ENCODE measurements around the gene CCR1. TPM values are rescaled to one million over a fixed set of nuclear protein-coding genes. Genes with fewer than 3 reads are reported as not detected.
"Not testable (repeated sequence)": the region's sequence is repeated elsewhere in the genome, so short reads cannot be mapped to it uniquely, and the experiment has no call there.

The CCR1 gene
- total RNA-seq, 1 donor from 2014 or later = 0.20 TPM

DNA sequence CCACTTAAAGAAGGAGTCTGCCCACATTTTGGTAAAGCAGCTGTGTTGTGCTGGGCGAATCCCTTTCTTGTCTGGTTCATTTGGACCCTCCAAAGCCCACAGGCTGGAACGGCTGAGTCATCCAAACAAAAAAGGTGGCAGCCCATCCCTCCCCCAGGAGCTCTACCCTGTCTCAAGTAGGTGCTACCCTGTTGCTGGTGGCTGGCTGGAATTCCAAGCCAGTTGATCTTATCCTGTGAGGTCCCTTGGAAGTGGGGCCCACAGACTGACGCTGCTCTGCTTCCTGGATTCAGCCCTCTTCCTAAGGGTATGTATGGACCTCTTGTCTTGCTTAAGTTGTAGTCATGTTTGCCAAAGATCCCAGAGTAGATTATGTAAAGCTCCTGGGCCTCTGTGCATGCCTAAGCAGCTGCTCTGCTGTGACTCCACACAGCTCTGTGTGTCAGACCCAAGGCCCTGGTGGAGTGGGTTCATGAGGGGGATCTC is 44.5 kb downstream of the CCR1 start:
- DNase-seq (ENCODE audit: low read depth) = no peak
- Histone ChIP-seq H3K9ac (ENCODE audit: low read length) (no peak overlapping the region), H3K4me1 (ENCODE audit: insufficient read depth, low read length) (no peaks in the 10 kb centered on the region), H3K4me3 (ENCODE audit: insufficient read depth, low read depth, low read length) (no peak overlapping the region), H3K36me3 (ENCODE audit: insufficient read depth, low read length) (no peaks in the 10 kb centered on the region), H3K79me2 (ENCODE audit: insufficient read depth, low read length) (no peaks in the 10 kb centered on the region), H3K4me2 (ENCODE audit: low read length) (no peak overlapping the region), H3K27me3 (ENCODE audit: insufficient read depth, low read length) (peaks cover 2% of the 10 kb centered on the region), H3K27ac (ENCODE audit: low read depth, low read length) (no peak overlapping the region), H4K20me1 (ENCODE audit: insufficient read depth, low read length) (no peaks in the 10 kb centered on the region), H2AFZ (ENCODE audit: low read depth, low read length) (no peak overlapping the region), H3K9me3 (ENCODE audit: insufficient read depth, low read depth, low read length) (no peaks in the 10 kb centered on the region)
- Mint-ChIP-seq H3K36me3 (ENCODE audit: low read depth, unreplicated experiment) (peaks cover 3% of the 10 kb centered on the region), H3K9me3 (ENCODE audit: unreplicated experiment) (peaks cover 18% of the 10 kb centered on the region), H3K4me3 (ENCODE audit: unreplicated experiment) (no peak overlapping the region), H3K4me1 (ENCODE audit: low read depth, unreplicated experiment) (peaks cover 10% of the 10 kb centered on the region), H3K27me3 (ENCODE audit: low read depth, unreplicated experiment) (no peaks in the 10 kb centered on the region), H3K27ac (ENCODE audit: unreplicated experiment) (peak overlapping the region; percentile 50)
- no peak for FAIRE-seq
- TF ChIP-seq, protein P1, sequence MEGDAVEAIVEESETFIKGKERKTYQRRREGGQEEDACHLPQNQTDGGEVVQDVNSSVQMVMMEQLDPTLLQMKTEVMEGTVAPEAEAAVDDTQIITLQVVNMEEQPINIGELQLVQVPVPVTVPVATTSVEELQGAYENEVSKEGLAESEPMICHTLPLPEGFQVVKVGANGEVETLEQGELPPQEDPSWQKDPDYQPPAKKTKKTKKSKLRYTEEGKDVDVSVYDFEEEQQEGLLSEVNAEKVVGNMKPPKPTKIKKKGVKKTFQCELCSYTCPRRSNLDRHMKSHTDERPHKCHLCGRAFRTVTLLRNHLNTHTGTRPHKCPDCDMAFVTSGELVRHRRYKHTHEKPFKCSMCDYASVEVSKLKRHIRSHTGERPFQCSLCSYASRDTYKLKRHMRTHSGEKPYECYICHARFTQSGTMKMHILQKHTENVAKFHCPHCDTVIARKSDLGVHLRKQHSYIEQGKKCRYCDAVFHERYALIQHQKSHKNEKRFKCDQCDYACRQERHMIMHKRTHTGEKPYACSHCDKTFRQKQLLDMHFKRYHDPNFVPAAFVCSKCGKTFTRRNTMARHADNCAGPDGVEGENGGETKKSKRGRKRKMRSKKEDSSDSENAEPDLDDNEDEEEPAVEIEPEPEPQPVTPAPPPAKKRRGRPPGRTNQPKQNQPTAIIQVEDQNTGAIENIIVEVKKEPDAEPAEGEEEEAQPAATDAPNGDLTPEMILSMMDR (IDR thresholded peaks at IDR 0.05; ENCODE audit: insufficient read depth, low read depth, low read length) = no peak

DNA sequence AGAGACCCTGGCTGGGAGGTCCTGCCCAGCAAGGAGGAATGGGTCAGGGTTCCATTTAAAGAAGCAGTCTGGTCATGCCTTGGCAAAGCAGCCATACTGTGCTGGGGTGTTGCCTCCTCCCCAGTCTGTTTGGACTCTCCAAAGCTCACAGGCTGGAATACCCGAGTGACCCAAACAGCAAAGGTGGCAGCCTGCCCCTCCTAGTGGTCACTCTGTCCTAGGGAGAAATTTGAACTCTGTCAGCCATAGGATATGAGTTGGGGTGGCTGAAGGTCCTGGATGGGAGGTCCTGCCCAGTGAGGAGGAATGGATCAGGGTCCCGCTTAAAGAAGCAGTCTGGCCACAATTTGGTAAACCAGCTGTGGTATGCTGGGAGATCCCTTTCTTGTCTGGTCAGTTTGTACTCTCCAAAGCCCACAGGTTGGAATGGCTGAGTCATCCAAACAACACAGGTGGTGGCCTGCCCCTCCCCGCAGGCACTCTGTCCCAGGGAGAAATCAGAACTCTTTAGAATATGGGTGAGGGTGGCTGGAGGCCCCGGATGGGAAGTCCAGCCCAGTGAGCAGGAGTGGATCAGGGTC is 45.0 kb downstream of the CCR1 start:
- Histone ChIP-seq H3K9me3 (ENCODE audit: insufficient read depth, low read depth, low read length) (no peaks in the 10 kb centered on the region), H3K79me2 (ENCODE audit: insufficient read depth, low read length) (no peaks in the 10 kb centered on the region), H3K4me1 (ENCODE audit: insufficient read depth, low read length) (no peaks in the 10 kb centered on the region), H3K27me3 (ENCODE audit: insufficient read depth, low read length) (peaks cover 2% of the 10 kb centered on the region), H4K20me1 (ENCODE audit: insufficient read depth, low read length) (no peaks in the 10 kb centered on the region), H3K27ac (ENCODE audit: low read depth, low read length) (no peak overlapping the region), H3K4me2 (ENCODE audit: low read length) (no peak overlapping the region), H3K9ac (ENCODE audit: low read length) (no peak overlapping the region), H3K4me3 (ENCODE audit: insufficient read depth, low read depth, low read length) (no peak overlapping the region), H3K36me3 (ENCODE audit: insufficient read depth, low read length) (no peaks in the 10 kb centered on the region), H2AFZ (ENCODE audit: low read depth, low read length) (no peak overlapping the region)
- no peak for DNase-seq (ENCODE audit: low read depth)
- TF ChIP-seq, protein P1 (IDR thresholded peaks at IDR 0.05; ENCODE audit: insufficient read depth, low read depth, low read length) = no peak
- no peak for TF ChIP-seq EZH2 (IDR thresholded peaks at IDR 0.05; ENCODE audit: insufficient read depth, low read length)
- peaks cover 7% of the 10 kb centered on the region for H3K4me1 Mint-ChIP-seq (ENCODE audit: low read depth, unreplicated experiment)
- no peaks in the 10 kb centered on the region for H3K36me3 Mint-ChIP-seq (ENCODE audit: low read depth, unreplicated experiment)
- H3K27me3 Mint-ChIP-seq (ENCODE audit: low read depth, unreplicated experiment) = no peaks in the 10 kb centered on the region
- no peak for FAIRE-seq
- H3K4me3 Mint-ChIP-seq (ENCODE audit: unreplicated experiment) = no peak overlapping the region
- H3K27ac Mint-ChIP-seq (ENCODE audit: unreplicated experiment) = no peak overlapping the region
- H3K9me3 Mint-ChIP-seq (ENCODE audit: unreplicated experiment) = peaks cover 15% of the 10 kb centered on the region

DNA sequence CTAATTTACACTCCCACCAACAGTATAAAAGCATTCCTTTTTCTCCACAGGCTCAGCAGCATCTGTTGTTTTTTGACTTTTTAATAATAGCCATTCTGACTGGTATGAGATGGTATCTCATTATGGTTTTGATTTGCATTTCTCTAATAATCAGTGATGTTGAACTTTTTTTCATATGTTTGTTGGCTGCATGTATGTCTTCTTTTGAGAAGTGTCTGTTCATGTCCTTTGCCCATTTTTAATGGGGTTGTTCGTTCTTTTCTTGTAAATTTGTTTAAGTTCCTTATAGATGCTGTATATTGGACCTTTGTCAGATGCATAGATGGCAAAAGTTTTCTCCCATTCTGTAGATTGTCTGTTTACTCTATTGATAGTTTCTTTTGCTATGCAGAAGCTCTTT is 50.4 kb downstream of the CCR1 start:
- H3K9me3 ChIP-seq (ENCODE audit: insufficient read depth, low read depth, low read length); H3K4me3 Mint-ChIP-seq (ENCODE audit: unreplicated experiment); H3K4me1 ChIP-seq (ENCODE audit: insufficient read depth, low read length); H3K27me3 Mint-ChIP-seq (ENCODE audit: low read depth, unreplicated experiment); H3K9ac ChIP-seq (ENCODE audit: low read length); FAIRE-seq; H3K36me3 Mint-ChIP-seq (ENCODE audit: low read depth, unreplicated experiment); H3K4me3 ChIP-seq (ENCODE audit: insufficient read depth, low read depth, low read length); H3K4me1 Mint-ChIP-seq (ENCODE audit: low read depth, unreplicated experiment); H3K79me2 ChIP-seq (ENCODE audit: insufficient read depth, low read length); DNase-seq (ENCODE audit: low read depth); H3K27ac ChIP-seq (ENCODE audit: low read depth, low read length); H3K4me2 ChIP-seq (ENCODE audit: low read length); H3K27ac Mint-ChIP-seq (ENCODE audit: unreplicated experiment); H3K9me3 Mint-ChIP-seq (ENCODE audit: unreplicated experiment); H3K27me3 ChIP-seq (ENCODE audit: insufficient read depth, low read length); H2AFZ ChIP-seq (ENCODE audit: low read depth, low read length); H3K36me3 ChIP-seq (ENCODE audit: insufficient read depth, low read length); H4K20me1 ChIP-seq (ENCODE audit: insufficient read depth, low read length): not testable (repeated sequence)

All from astrocyte (in vitro differentiated cells and primary cell).